ENCODE results near the gene PIK3AP1. TPM values are rescaled to one million over a fixed set of nuclear protein-coding genes. Genes with fewer than 3 reads are reported as not detected.

Gene PIK3AP1
- total RNA-seq, 4 donors from 2014 or later = 4.7 to 16.6 (median 8.8) TPM

- H3K4me3 ChIP-seq = no peak overlapping the region
- no peak for DNase-seq (ENCODE audit: extremely low spot score)
- no peaks in the 10 kb centered on the region for H3K36me3 ChIP-seq
- 81% methylated on average over 13 of the region's 13 CpGs for WGBS
- no peaks in the 10 kb centered on the region for H3K4me1 ChIP-seq
- H3K9me3 ChIP-seq = no peaks in the 10 kb centered on the region
- peak overlapping the region in 2 of 4 donors; percentile 22 to 42 for H3K27ac ChIP-seq (replicated peaks in 1 of 4)
- no peaks in the 10 kb centered on the region for H3K27me3 ChIP-seq
- intact Hi-C loops (cut with DNase I) = no loop called here
- TF ChIP-seq POLR2A (IDR thresholded peaks at IDR 0.05; ENCODE audit: low read depth) (no peak), POLR2AphosphoS5 (IDR thresholded peaks at IDR 0.05) (no peak), CTCF (IDR thresholded peaks at IDR 0.05) (no peak), EP300 (IDR thresholded peaks at IDR 0.05) (no peak)
Measured at GRCh38 chr10:96645191-96645721, 75.1 kb downstream of the PIK3AP1 start.

GRCh38 chr10:96643920-96644319 is 76.4 kb downstream of the PIK3AP1 start:
- Histone ChIP-seq H3K27me3 (no peaks in the 10 kb centered on the region), H3K9me3 (no peaks in the 10 kb centered on the region), H3K36me3 (no peaks in the 10 kb centered on the region), H3K27ac (replicated peaks in 1 of 4) (no peak overlapping the region), H3K4me1 (no peaks in the 10 kb centered on the region), H3K4me3 (no peak overlapping the region)
- DNase-seq (ENCODE audit: extremely low spot score) = no peak
- intact Hi-C loops (cut with DNase I) = no loop called here
- no peak for TF ChIP-seq EP300 (IDR thresholded peaks at IDR 0.05)
- TF ChIP-seq POLR2A (IDR thresholded peaks at IDR 0.05; ENCODE audit: low read depth) = no peak
- no peak for TF ChIP-seq POLR2AphosphoS5 (IDR thresholded peaks at IDR 0.05)
- no peak for TF ChIP-seq CTCF (IDR thresholded peaks at IDR 0.05)
- 85% methylated on average over 9 of the region's 9 CpGs for WGBS

- H3K9me3 ChIP-seq = no peaks in the 10 kb centered on the region
- H3K36me3 ChIP-seq = no peaks in the 10 kb centered on the region
- no peak overlapping the region for H3K4me3 ChIP-seq
- intact Hi-C loops (cut with DNase I) = no loop called here
- no peaks in the 10 kb centered on the region for H3K27me3 ChIP-seq
- WGBS = 48% methylated on average over 4 of the region's 4 CpGs
- H3K4me1 ChIP-seq = no peaks in the 10 kb centered on the region
- peak; percentile 8 to 27 (median 21) for TF ChIP-seq CTCF (IDR thresholded peaks at IDR 0.05)
- no peak for TF ChIP-seq EP300 (IDR thresholded peaks at IDR 0.05)
- no peak for TF ChIP-seq POLR2AphosphoS5 (IDR thresholded peaks at IDR 0.05)
- no peak for TF ChIP-seq POLR2A (IDR thresholded peaks at IDR 0.05; ENCODE audit: low read depth)
- H3K27ac ChIP-seq (replicated peaks in 1 of 4) = no peak overlapping the region
- no peak for DNase-seq (ENCODE audit: extremely low spot score)
Measured at GRCh38 chr10:96642973-96643372, 77.3 kb downstream of the PIK3AP1 start.

GRCh38 chr10:96642530-96642929 is 77.8 kb downstream of the PIK3AP1 start:
- WGBS = 47% methylated on average over 3 of the region's 3 CpGs
- intact Hi-C loops (cut with DNase I) = no loop called here
- Histone ChIP-seq H3K27me3 (no peaks in the 10 kb centered on the region), H3K4me3 (no peak overlapping the region), H3K27ac (replicated peaks in 1 of 4) (no peak overlapping the region), H3K4me1 (no peaks in the 10 kb centered on the region), H3K36me3 (no peaks in the 10 kb centered on the region), H3K9me3 (no peaks in the 10 kb centered on the region)
- DNase-seq (ENCODE audit: extremely low spot score) = no peak
- no peak for TF ChIP-seq CTCF (IDR thresholded peaks at IDR 0.05)
- no peak for TF ChIP-seq POLR2AphosphoS5 (IDR thresholded peaks at IDR 0.05)
- no peak for TF ChIP-seq EP300 (IDR thresholded peaks at IDR 0.05)
- TF ChIP-seq POLR2A (IDR thresholded peaks at IDR 0.05; ENCODE audit: low read depth) = no peak
